ENCODE measurements around the gene PRKCA. TPM values are rescaled to one million over a fixed set of nuclear protein-coding genes. Genes with fewer than 3 reads are reported as not detected.
A peak's percentile ranks its signal among the peaks of the same experiment; 100 is the strongest.

Gene PRKCA
- total RNA-seq, 1 donor: 60.5 TPM

- TF ChIP-seq, protein P1, sequence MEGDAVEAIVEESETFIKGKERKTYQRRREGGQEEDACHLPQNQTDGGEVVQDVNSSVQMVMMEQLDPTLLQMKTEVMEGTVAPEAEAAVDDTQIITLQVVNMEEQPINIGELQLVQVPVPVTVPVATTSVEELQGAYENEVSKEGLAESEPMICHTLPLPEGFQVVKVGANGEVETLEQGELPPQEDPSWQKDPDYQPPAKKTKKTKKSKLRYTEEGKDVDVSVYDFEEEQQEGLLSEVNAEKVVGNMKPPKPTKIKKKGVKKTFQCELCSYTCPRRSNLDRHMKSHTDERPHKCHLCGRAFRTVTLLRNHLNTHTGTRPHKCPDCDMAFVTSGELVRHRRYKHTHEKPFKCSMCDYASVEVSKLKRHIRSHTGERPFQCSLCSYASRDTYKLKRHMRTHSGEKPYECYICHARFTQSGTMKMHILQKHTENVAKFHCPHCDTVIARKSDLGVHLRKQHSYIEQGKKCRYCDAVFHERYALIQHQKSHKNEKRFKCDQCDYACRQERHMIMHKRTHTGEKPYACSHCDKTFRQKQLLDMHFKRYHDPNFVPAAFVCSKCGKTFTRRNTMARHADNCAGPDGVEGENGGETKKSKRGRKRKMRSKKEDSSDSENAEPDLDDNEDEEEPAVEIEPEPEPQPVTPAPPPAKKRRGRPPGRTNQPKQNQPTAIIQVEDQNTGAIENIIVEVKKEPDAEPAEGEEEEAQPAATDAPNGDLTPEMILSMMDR (IDR thresholded peaks at IDR 0.05; ENCODE audit: insufficient read depth, low read depth, low read length): no peak
- DNase-seq (ENCODE audit: low read depth): no peak
- no peak overlapping the region for H3K4me3 ChIP-seq (ENCODE audit: low read depth, low read length)
These were observed 341.6 kb downstream of the PRKCA start for GRCh38 chr17:66643815-66644710.

DNA sequence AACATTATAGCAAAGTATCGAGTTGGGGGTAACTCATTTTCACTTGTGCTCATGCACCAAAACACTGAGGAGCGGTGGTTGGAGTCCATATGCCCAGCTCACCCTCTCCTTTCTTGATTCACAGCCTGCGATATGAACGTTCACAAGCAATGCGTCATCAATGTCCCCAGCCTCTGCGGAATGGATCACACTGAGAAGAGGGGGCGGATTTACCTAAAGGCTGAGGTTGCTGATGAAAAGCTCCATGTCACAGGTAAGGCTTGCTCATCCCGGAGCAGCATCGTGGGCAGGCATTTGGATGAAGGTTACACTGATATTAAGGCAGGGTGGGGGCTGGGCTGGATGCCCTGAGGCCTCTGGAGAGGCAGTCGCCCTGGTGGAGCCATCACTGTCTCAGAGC is 342.8 kb downstream of the PRKCA start:
- no peak overlapping the region for H3K4me3 ChIP-seq (ENCODE audit: low read depth, low read length)
- TF ChIP-seq, protein P1 (IDR thresholded peaks at IDR 0.05; ENCODE audit: insufficient read depth, low read depth, low read length): no peak
- no peak for DNase-seq (ENCODE audit: low read depth)

GRCh38 chr17:66647391-66647983 is 345.1 kb downstream of the PRKCA start:
- no peak for DNase-seq (ENCODE audit: low read depth)
- H3K4me3 ChIP-seq (ENCODE audit: low read depth, low read length): no peak overlapping the region
- TF ChIP-seq, protein P1 (IDR thresholded peaks at IDR 0.05; ENCODE audit: insufficient read depth, low read depth, low read length): no peak

GRCh38 chr17:66649818-66650543 is 347.6 kb downstream of the PRKCA start:
- TF ChIP-seq, protein P1 (IDR thresholded peaks at IDR 0.05; ENCODE audit: insufficient read depth, low read depth, low read length): no peak
- DNase-seq (ENCODE audit: low read depth): no peak
- no peak overlapping the region for H3K4me3 ChIP-seq (ENCODE audit: low read depth, low read length)

DNA sequence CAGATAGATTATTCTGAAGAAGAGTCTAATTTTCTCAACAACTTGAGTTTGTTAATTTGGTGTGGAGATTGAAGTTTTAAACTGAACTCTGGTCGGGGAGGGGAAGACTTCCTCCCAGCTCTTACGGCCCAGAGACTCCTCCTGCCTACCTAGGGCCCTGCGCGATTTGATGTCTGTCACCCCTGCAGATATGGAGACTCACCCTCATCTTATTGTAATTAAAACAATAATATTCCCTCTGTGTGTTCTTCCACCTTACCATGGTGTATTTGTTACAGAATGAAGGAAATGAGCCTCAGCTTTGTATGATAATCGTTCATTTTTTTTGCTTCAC is 348.1 kb downstream of the PRKCA start:
- TF ChIP-seq, protein P1 (IDR thresholded peaks at IDR 0.05; ENCODE audit: insufficient read depth, low read depth, low read length): no peak
- no peak for DNase-seq (ENCODE audit: low read depth)
- H3K4me3 ChIP-seq (ENCODE audit: low read depth, low read length): no peak overlapping the region

GRCh38 chr17:66652840-66653507 is 350.6 kb downstream of the PRKCA start:
- no peak overlapping the region for H3K4me3 ChIP-seq (ENCODE audit: low read depth, low read length)
- TF ChIP-seq, protein P1 (IDR thresholded peaks at IDR 0.05; ENCODE audit: insufficient read depth, low read depth, low read length): no peak
- DNase-seq (ENCODE audit: low read depth): peak; percentile 23
